OCI-LY3 (cell line): Measurements from ENCODE around the gene SLC7A5.
"Not testable (repeated sequence)": the region's sequence is repeated elsewhere in the genome, so short reads cannot be mapped to it uniquely, and the experiment has no call there.

Experiments
- CTCF ChIP-seq: fragments of 200-600, 300-600 bp; sonication (generic); IDR thresholded peaks from 2 replicates; pipeline ENCODE4 v1.5.1; 2014; ENCODE audit warnings: antibody characterized with exemption, low read length, low read depth
- EZH2phosphoT487 ChIP-seq: fragments of 200-600 bp; shearing (Covaris generic); IDR thresholded peaks from 2 replicates; pipeline ENCODE4 v1.6.1; 2018; ENCODE audit warnings: antibody characterized with exemption, mixed run types, low read depth

GRCh38 chr16:87896924-87897520 is 27.7 kb upstream of the SLC7A5 start:
- not testable (repeated sequence) for TF ChIP-seq CTCF, EZH2phosphoT487
